Measurements from ENCODE around the gene FCRL1. TPM values are rescaled to one million over a fixed set of nuclear protein-coding genes. Genes with fewer than 3 reads are reported as not detected.

The FCRL1 gene
- total RNA-seq, 4 donors from 2014 or later: 6.4 to 12.9 TPM; not detected in 2

DNA sequence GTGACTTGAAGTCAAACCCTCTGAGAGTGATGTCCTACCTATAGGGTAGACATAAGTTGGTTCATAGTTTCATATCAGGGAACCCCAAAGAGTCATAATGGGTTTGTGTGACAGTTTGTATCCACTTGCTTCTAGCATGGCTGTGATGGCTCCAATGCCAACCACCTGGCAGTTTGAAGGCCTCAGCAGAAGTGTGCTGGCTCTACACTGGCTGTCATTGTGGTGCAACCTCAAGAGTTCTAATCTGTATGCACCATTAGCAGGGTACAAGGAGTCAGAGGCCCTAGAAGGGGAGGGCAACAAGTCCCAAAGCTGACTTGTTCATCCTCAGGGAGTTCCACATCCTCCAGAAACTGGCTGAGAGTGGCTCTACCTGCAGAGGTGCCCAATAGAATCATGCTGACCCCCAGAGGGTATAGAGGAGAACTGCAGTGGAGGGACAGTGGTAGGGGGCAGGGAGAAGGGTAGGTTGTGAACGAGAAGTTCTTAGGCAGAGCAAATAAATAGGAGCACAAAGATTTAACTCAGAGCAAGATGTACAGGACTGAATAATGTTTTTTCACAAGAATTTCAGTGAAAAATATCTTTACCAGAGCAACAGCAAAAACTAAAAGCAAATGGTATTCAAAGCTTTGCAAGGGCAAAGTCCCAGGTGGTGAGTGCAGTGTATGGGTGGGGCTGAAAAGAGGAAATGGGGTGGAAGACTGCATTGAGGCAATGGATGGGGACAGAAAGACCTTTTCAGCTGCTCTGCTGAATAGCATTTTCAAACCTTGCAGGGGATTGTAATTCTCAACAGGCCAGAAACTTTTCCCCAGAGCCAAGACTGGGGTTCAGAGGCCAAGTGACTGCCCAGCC lies 46.2 kb downstream of the FCRL1 start:
- intact Hi-C loops (cut with DNase I; ENCODE audit: low total_unique reads) (no loop called here), in situ Hi-C loops (cut with MboI; ENCODE audit: low pct_ligation_motif_present in 1 of 4, low pct_unique_long_range_greater_than_20kb in 1 of 4, low sequenced_read_pairs in 3 of 4) (no loop called here)
- Histone ChIP-seq H3K27ac (peak overlapping the region; percentile 45 to 82 (median 74)), H3K36me3 (no peaks in the 10 kb centered on the region), H3K4me1 (peaks cover 0 to 24% (median 13%) of the 10 kb centered on the region in 4 donors), H3K9me3 (no peaks in the 10 kb centered on the region), H3K27me3 (no peaks in the 10 kb centered on the region), H3K4me3 (no peak overlapping the region)
- TF ChIP-seq EP300 (IDR thresholded peaks at IDR 0.05; ENCODE audit: low read depth): no peak
- no peak for TF ChIP-seq POLR2AphosphoS5 (IDR thresholded peaks at IDR 0.05)
- peak in 4 of 5 experiments; percentile 44 to 74 (median 54) for TF ChIP-seq CTCF (IDR thresholded peaks at IDR 0.05)
- TF ChIP-seq POLR2A (IDR thresholded peaks at IDR 0.05): no peak
- DNase-seq: peak; percentile 67
- 8 to 25% methylated on average over 1 of the region's 1 CpG for WGBS, 2 donors (ENCODE audit: low coverage in 1 of 2)

GRCh38 chr1:157771661-157772425 lies 48.1 kb downstream of the FCRL1 start:
- in situ Hi-C loops (cut with MboI; ENCODE audit: low pct_ligation_motif_present in 1 of 4, low pct_unique_long_range_greater_than_20kb in 1 of 4, low sequenced_read_pairs in 3 of 4) (no loop called here), intact Hi-C loops (cut with DNase I; ENCODE audit: low total_unique reads) (no loop called here)
- no peaks in the 10 kb centered on the region for H3K36me3 ChIP-seq
- H3K27me3 ChIP-seq: no peaks in the 10 kb centered on the region
- DNase-seq: no peak
- WGBS, 2 donors (ENCODE audit: low coverage in 1 of 2): 45 to 60% methylated on average over 4 to 8 of the region's 8 CpGs
- H3K4me3 ChIP-seq: no peak overlapping the region
- H3K9me3 ChIP-seq: no peaks in the 10 kb centered on the region
- no peak for TF ChIP-seq POLR2AphosphoS5 (IDR thresholded peaks at IDR 0.05)
- TF ChIP-seq POLR2A (IDR thresholded peaks at IDR 0.05): no peak
- no peak for TF ChIP-seq EP300 (IDR thresholded peaks at IDR 0.05; ENCODE audit: low read depth)
- TF ChIP-seq CTCF (IDR thresholded peaks at IDR 0.05): no peak
- H3K4me1 ChIP-seq: peaks cover 0 to 24% (median 13%) of the 10 kb centered on the region in 4 donors
- no peak overlapping the region for H3K27ac ChIP-seq

DNA sequence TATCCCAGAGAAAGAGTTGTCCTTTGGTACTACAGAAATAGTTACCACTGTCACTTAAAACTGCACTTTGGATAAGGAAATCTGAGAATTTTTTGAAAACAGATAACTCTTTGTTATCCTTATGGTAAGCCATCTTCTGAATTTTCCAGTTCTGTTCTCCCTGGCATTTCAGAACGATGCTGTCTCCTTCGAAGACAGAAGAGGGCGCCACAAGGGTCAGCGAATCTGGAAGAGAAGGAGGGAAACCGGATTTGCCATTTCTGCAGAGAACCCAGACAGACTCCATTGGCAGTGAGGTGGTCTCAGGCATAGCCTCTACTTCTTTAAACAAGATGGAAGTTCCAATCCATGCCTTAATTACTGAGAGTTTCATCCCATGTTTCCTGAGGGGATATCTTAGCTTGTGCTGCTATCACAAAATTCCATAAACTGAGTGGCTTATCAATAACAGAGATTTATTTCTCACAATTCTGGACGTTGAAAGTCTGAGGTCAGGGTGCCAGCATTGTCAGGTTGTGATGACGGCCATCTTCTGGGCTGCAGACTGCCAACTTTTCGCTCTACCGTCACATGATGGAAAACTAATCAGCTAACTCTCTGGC lies 49.4 kb downstream of the FCRL1 start:
- Histone ChIP-seq H3K4me3 (no peak overlapping the region), H3K27ac (no peak overlapping the region), H3K9me3 (no peaks in the 10 kb centered on the region), H3K27me3 (no peaks in the 10 kb centered on the region), H3K36me3 (no peaks in the 10 kb centered on the region), H3K4me1 (peaks cover 0 to 24% (median 13%) of the 10 kb centered on the region in 4 donors)
- 53 to 68% methylated on average over 6 to 9 of the region's 9 CpGs for WGBS, 2 donors (ENCODE audit: low coverage in 1 of 2)
- TF ChIP-seq CTCF (IDR thresholded peaks at IDR 0.05) (peak in 2 of 5 experiments; percentile 22 to 26), POLR2AphosphoS5 (IDR thresholded peaks at IDR 0.05) (no peak), POLR2A (IDR thresholded peaks at IDR 0.05) (no peak)
- DNase-seq: no peak
- intact Hi-C loops (cut with DNase I; ENCODE audit: low total_unique reads) (no loop called here), in situ Hi-C loops (cut with MboI; ENCODE audit: low pct_ligation_motif_present in 1 of 4, low pct_unique_long_range_greater_than_20kb in 1 of 4, low sequenced_read_pairs in 3 of 4) (no loop called here)

GRCh38 chr1:157766792-157767191 lies 53.1 kb downstream of the FCRL1 start:
- no peaks in the 10 kb centered on the region for H3K9me3 ChIP-seq

More at GRCh38 chr1:157766792-157767191, 53.1 kb downstream of the FCRL1 start:
- Histone ChIP-seq H3K27ac (no peak overlapping the region), H3K36me3 (no peaks in the 10 kb centered on the region), H3K27me3 (no peaks in the 10 kb centered on the region), H3K4me3 (no peak overlapping the region), H3K4me1 (peaks cover 0 to 2% (median 0%) of the 10 kb centered on the region in 4 donors)
- TF ChIP-seq CTCF (IDR thresholded peaks at IDR 0.05) (no peak), POLR2A (IDR thresholded peaks at IDR 0.05) (no peak), EP300 (IDR thresholded peaks at IDR 0.05; ENCODE audit: low read depth) (no peak), POLR2AphosphoS5 (IDR thresholded peaks at IDR 0.05) (no peak)
- in situ Hi-C loops (cut with MboI; ENCODE audit: low pct_ligation_motif_present in 1 of 4, low pct_unique_long_range_greater_than_20kb in 1 of 4, low sequenced_read_pairs in 3 of 4) (no loop called here), intact Hi-C loops (cut with DNase I; ENCODE audit: low total_unique reads) (no loop called here)
- no peak for DNase-seq
